Measurements from ENCODE around the gene KIR3DL1.
"Not testable (repeated sequence)": the region's sequence is repeated elsewhere in the genome, so short reads cannot be mapped to it uniquely, and the experiment has no call there.

The KIR3DL1 gene

DNA sequence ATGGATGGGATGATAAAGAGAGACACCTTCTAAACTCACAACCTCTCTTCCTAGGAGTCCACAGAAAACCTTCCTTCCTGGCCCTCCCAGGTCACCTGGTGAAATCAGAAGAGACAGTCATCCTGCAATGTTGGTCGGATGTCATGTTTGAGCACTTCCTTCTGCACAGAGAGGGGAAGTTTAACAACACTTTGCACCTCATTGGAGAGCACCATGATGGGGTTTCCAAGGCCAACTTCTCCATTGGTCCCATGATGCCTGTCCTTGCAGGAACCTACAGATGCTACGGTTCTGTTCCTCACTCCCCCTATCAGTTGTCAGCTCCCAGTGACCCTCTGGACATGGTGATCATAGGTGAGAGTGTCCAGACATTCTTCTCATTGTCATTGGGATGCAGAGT lies 21.3 kb downstream of the KIR3DL1 start:
- intact Hi-C loops (cut with micrococcal nuclease); H3K4me3 Mint-ChIP-seq; H3K27ac Mint-ChIP-seq; H3K36me3 Mint-ChIP-seq (ENCODE audit: low read depth); H3K9me3 Mint-ChIP-seq: not testable (repeated sequence)
- H3K4me1 Mint-ChIP-seq (ENCODE audit: low read depth) = peaks cover 11% of the 10 kb centered on the region
- peaks cover 25% of the 10 kb centered on the region for H3K27me3 Mint-ChIP-seq

DNA sequence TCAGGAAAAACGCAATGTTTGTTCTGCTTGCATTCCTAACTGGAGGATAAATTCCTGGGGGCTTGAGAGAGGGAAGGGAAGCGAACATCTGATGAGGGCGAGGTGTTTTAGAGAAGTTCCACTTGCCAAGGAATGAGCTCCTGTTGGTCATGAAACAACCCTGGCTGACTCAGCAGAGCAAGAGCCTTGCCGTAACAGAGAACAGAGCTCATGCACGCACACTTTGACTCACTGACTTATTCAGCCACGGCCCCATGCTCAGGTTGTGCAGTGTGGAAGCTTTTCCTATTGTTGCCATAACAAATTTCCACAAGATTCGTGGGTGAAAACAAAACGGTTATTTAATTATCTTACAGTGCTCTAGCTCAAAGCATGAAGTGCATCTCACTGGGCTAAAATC lies 26.9 kb downstream of the KIR3DL1 start:
- intact Hi-C loops (cut with micrococcal nuclease); H3K4me1 Mint-ChIP-seq (ENCODE audit: low read depth); H3K36me3 Mint-ChIP-seq (ENCODE audit: low read depth); H3K27ac Mint-ChIP-seq; H3K4me3 Mint-ChIP-seq; H3K9me3 Mint-ChIP-seq: not testable (repeated sequence)
- peaks cover 46% of the 10 kb centered on the region for H3K27me3 Mint-ChIP-seq

DNA sequence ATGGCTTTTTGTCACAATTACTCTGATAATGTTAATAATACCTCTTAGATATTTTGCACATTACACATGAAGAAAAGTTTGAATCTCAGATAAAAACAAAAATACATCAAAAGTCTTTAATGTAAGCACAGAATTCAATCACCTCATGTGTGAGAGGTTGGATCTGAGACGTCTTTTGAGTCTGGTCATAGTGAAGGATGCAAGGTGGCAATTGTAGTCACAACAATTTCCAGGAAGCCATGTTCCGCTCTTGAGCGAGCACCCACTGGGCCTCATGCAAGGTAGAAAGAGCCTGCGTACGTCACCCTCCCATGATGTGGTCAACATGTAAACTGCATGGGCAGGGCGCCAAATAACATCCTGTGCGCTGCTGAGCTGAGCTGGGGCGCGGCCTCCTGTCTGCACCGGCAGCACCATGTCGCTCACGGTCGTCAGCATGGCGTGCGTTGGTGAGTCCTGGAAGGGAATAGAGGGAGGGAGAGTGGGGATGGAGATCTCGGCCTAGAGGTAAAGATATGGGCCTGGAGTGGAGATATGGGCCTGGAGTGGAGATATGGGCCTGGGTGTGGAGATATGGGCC lies 33.9 kb downstream of the KIR3DL1 start, which contains the start of gene KIR3DL2:
Gene KIR3DL2 (plus strand): TSS at position 383 of the 580 bp plus-strand sequence. CDS start 33 bp downstream, at position 416.
- H3K4me1 Mint-ChIP-seq (ENCODE audit: low read depth) = peaks cover 23% of the 10 kb centered on the region
- H3K4me3 Mint-ChIP-seq; H3K36me3 Mint-ChIP-seq (ENCODE audit: low read depth); H3K9me3 Mint-ChIP-seq; intact Hi-C loops (cut with micrococcal nuclease); H3K27ac Mint-ChIP-seq: not testable (repeated sequence)
- H3K27me3 Mint-ChIP-seq = peaks cover 33% of the 10 kb centered on the region

DNA sequence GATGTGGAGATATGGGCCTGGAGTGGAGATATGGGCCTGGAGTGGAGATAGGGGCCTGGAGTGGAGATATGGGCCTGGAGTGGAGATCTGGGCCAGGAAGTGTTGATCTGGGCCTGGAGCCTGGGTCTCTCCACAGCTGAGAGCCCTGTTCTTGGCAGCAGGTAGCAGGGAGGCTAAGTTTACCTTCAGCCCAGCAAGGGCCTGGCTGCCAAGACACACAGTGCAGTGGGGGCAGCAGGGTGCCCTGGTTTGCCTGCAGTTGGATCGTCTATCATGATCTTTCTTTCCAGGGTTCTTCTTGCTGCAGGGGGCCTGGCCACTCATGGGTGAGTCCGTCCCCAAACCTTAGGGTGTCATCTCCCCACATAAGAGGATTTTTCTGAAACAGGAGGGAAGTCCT lies 34.7 kb downstream of the KIR3DL1 start:
- H3K27me3 Mint-ChIP-seq = peaks cover 27% of the 10 kb centered on the region
- intact Hi-C loops (cut with micrococcal nuclease) = no loop called here
- no peaks in the 10 kb centered on the region for H3K36me3 Mint-ChIP-seq (ENCODE audit: low read depth)
- peaks cover 31% of the 10 kb centered on the region for H3K4me1 Mint-ChIP-seq (ENCODE audit: low read depth)
- no peak overlapping the region for H3K4me3 Mint-ChIP-seq
- H3K9me3 Mint-ChIP-seq = no peaks in the 10 kb centered on the region
- H3K27ac Mint-ChIP-seq = no peak overlapping the region

DNA sequence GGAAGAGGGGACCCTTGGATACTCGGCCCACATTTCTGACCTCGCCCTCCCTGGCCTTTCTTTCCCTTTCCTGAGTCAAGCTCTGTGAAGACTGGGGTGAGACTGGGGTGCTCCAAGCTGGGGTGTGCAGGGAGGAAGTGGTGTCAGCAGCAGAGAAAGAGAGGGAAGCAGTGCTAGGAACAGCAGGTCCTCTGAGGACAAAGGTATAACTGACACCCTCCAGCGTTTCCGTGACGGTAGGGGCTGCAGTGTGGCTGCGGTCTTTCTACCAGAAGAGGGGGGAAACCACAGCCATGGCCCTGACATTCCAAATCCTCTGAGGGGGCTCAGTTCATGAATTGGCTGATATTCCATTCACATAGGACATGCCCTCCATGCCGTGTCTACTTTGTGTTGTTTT lies 35.1 kb downstream of the KIR3DL1 start:
- intact Hi-C loops (cut with micrococcal nuclease) = no loop called here
- Mint-ChIP-seq H3K4me3 (no peak overlapping the region), H3K27ac (no peak overlapping the region), H3K27me3 (peaks cover 23% of the 10 kb centered on the region), H3K9me3 (no peaks in the 10 kb centered on the region), H3K4me1 (ENCODE audit: low read depth) (peaks cover 32% of the 10 kb centered on the region), H3K36me3 (ENCODE audit: low read depth) (no peaks in the 10 kb centered on the region)

DNA sequence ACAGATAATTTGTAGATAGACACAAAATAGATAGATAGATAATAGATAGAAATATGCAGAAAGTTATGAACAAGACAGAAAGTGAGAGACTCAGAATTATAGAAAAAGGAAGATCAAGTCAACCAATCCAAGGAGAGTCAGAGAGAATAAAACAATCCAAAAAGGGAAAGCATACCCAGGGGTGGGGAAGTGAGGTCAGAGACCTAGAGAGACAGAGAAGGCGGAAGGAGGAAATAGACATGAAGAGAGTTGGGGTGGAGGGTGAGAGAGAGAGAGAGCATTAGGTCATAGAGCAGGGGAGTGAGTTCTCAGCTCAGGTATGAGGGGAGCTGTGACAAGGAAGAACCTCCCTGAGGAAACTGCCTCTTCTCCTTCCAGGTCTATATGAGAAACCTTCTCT lies 39.0 kb downstream of the KIR3DL1 start:
- H3K4me1 Mint-ChIP-seq (ENCODE audit: low read depth) = peaks cover 45% of the 10 kb centered on the region
- H3K9me3 Mint-ChIP-seq; H3K27ac Mint-ChIP-seq; H3K36me3 Mint-ChIP-seq (ENCODE audit: low read depth); intact Hi-C loops (cut with micrococcal nuclease); H3K4me3 Mint-ChIP-seq: not testable (repeated sequence)
- H3K27me3 Mint-ChIP-seq = peaks cover 12% of the 10 kb centered on the region

DNA sequence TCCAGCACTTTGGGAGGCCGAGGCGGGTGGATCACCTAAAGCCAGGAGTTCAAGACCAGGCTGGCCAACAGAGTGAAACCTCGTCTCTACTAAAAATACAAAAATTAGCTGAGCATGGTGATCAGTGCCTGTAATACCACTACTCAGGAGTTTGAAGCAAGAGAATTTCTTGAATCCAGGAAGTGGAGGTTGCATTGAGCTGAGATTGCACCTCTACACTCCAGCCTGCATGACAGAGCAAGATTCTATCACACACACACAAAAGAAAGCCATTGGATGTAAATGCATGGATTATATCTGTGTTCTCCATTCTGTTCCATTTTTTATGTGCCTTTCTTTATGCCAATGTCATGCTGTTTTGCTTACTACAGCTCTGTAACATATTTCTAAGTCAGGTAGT lies 42.2 kb downstream of the KIR3DL1 start:
- intact Hi-C loops (cut with micrococcal nuclease); H3K4me3 Mint-ChIP-seq; H3K9me3 Mint-ChIP-seq; H3K27ac Mint-ChIP-seq; H3K36me3 Mint-ChIP-seq (ENCODE audit: low read depth): not testable (repeated sequence)
- peaks cover 19% of the 10 kb centered on the region for H3K27me3 Mint-ChIP-seq
- peaks cover 42% of the 10 kb centered on the region for H3K4me1 Mint-ChIP-seq (ENCODE audit: low read depth)

DNA sequence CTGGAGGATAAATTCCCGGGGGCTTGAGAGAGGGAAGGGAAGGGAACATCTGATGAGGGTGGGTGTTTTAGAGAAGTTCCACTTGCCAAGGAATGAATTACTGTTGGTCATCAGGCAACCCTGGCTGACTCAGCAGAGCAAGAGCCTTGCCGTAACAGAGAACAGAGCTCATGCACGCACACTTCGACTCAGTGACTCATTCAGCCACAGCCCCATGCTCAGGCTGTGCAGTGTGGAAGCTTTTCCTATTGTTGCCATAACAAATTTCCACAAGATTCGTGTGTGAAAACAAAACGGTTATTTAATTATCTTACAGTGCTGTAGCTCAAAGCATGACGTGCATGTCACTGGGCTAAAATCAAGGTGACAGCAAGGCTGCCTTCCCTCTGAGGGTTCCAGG lies 43.2 kb downstream of the KIR3DL1 start:
- H3K9me3 Mint-ChIP-seq; H3K4me3 Mint-ChIP-seq; H3K36me3 Mint-ChIP-seq (ENCODE audit: low read depth); H3K27ac Mint-ChIP-seq; intact Hi-C loops (cut with micrococcal nuclease): not testable (repeated sequence)
- peaks cover 39% of the 10 kb centered on the region for H3K4me1 Mint-ChIP-seq (ENCODE audit: low read depth)
- H3K27me3 Mint-ChIP-seq = peaks cover 24% of the 10 kb centered on the region

DNA sequence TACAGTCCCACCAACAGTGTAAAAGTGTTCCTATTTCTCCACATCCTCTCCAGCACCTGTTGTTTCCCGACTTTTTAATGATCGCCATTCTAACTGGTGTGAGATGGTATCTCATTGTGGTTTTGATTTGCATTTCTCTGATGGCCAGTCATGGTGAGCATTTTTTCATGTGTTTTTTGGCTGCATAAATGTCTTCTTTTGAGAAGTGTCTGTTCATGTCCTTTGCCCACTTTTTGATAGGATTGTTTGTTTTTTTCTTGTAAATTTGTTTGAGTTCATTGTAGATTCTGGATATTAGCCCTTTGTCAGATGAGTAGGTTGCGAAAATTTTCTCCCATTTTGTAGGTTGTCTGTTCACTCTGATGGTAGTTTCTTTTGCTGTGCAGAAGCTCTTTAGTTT lies 47.2 kb downstream of the KIR3DL1 start:
- H3K36me3 Mint-ChIP-seq (ENCODE audit: low read depth); intact Hi-C loops (cut with micrococcal nuclease); H3K9me3 Mint-ChIP-seq; H3K4me3 Mint-ChIP-seq; H3K27ac Mint-ChIP-seq: not testable (repeated sequence)
- peaks cover 46% of the 10 kb centered on the region for H3K27me3 Mint-ChIP-seq
- H3K4me1 Mint-ChIP-seq (ENCODE audit: low read depth) = peaks cover 24% of the 10 kb centered on the region

DNA sequence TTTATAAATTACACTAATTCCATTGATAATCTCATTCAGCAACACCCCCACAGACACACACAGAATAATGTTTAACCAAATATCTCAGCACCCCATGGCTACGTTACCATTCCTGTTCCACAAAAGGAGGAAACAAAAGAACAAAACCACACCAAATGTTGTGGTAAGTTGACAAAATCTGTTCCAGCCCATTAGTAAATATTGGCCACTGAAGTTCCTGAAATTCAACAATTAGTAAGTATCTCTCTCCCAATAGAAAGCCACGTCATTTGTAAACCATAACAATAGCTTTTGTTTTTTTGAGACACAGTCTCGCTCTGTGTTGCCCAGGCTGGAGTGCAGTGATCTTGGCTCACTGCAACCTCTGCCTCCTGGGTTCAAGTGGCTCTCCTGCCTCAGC lies 55.4 kb downstream of the KIR3DL1 start:
- Mint-ChIP-seq H3K27ac (no peak overlapping the region), H3K36me3 (ENCODE audit: low read depth) (no peaks in the 10 kb centered on the region), H3K9me3 (no peaks in the 10 kb centered on the region), H3K27me3 (peaks cover 17% of the 10 kb centered on the region), H3K4me1 (ENCODE audit: low read depth) (peaks cover 36% of the 10 kb centered on the region), H3K4me3 (no peak overlapping the region)
- intact Hi-C loops (cut with micrococcal nuclease) = loop anchor here (10.0 kb wide), 1 partner anchor 197 kb away; no protein-coding TSS in a partner anchor

DNA sequence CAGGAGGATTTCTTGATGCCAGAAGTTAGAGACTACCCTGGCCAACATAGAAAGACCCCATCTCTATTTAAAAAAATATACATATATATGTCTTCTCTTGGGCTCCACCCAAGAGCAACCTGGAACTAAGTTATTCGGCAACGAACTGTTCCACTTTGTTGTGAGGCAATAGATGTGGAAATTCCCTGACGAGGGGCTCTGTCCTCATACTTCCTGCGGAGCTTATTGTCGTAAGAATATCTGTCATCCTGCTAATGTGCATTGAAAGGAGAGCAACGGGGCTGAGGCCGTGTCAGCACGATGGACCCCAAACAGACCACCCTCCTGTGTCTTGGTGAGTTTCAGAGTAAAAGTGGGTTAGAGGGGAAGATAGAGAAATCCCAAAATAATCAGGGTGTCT lies 57.7 kb downstream of the KIR3DL1 start, which contains the start of gene FCAR:
Gene FCAR (plus strand): TSS at position 246 of the 400 bp plus-strand sequence. CDS start 55 bp downstream, at position 301.
- Mint-ChIP-seq H3K9me3 (no peaks in the 10 kb centered on the region), H3K4me3 (peak within 1 kb of the TSS; percentile 33), H3K4me1 (ENCODE audit: low read depth) (peaks cover 58% of the 10 kb centered on the region), H3K36me3 (ENCODE audit: low read depth) (no peaks in the 10 kb centered on the region), H3K27ac (peak within 1 kb of the TSS; percentile 67), H3K27me3 (peaks cover 7% of the 10 kb centered on the region)
- intact Hi-C loops (cut with micrococcal nuclease) = loop anchor here (10.0 kb wide), 1 partner anchor 199 kb away; no protein-coding TSS in a partner anchor

DNA sequence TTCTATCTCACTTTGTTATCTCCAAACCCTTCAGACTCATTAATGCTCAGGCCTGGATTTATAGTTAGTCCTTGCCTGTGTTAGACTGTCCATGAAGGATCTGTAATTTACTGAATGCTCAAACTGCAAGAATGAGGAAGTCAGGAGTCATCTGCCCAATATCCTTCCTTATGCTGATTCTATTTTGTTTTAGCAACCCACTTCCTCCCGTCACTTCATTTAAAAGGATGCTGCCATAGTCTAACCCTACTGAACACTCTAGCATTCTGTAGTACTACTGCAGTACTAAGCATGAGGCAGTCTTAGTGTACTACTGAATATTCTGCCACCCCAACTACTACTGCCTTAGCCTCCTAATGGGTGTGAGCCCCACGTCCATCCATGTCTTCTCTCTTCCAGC lies 59.2 kb downstream of the KIR3DL1 start:
- peak overlapping the region; percentile 30 for H3K27ac Mint-ChIP-seq
- no peaks in the 10 kb centered on the region for H3K36me3 Mint-ChIP-seq (ENCODE audit: low read depth)
- peak overlapping the region; percentile 30 for H3K4me3 Mint-ChIP-seq
- peaks cover 72% of the 10 kb centered on the region for H3K4me1 Mint-ChIP-seq (ENCODE audit: low read depth)
- intact Hi-C loops (cut with micrococcal nuclease) = loop anchor here (10.0 kb wide), 1 partner anchor 201 kb away; no protein-coding TSS in a partner anchor
- no peaks in the 10 kb centered on the region for H3K9me3 Mint-ChIP-seq
- H3K27me3 Mint-ChIP-seq = no peaks in the 10 kb centered on the region

DNA sequence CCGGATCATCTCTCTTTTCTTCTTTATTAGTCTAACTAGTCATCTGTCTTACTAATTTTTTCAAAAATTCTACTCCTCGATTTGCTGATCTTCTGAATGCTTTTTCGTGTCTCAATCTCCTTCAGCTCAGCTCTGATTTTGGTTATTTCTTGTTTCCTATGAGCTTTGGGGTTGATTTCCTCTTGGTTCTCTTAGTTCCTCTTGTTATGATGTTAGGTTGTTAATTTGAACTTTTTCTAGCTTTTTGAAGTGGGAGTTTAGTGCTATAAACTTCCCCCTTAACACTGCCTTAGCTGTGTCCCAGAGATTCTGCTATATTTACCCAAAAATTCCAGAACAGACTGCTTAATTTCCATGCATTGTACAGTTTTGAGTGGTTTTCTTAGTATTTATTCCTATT lies 61.2 kb downstream of the KIR3DL1 start:
- Mint-ChIP-seq H3K27me3 (peaks cover 6% of the 10 kb centered on the region), H3K27ac (peak overlapping the region; percentile 21), H3K4me1 (ENCODE audit: low read depth) (peaks cover 77% of the 10 kb centered on the region), H3K36me3 (ENCODE audit: low read depth) (no peaks in the 10 kb centered on the region), H3K9me3 (no peaks in the 10 kb centered on the region), H3K4me3 (no peak overlapping the region)
- intact Hi-C loops (cut with micrococcal nuclease) = loop anchor here (10.0 kb wide), 1 partner anchor 203 kb away; no protein-coding TSS in a partner anchor
